Measurements from ENCODE around the gene MVB12B.

MVB12B gene

DNA sequence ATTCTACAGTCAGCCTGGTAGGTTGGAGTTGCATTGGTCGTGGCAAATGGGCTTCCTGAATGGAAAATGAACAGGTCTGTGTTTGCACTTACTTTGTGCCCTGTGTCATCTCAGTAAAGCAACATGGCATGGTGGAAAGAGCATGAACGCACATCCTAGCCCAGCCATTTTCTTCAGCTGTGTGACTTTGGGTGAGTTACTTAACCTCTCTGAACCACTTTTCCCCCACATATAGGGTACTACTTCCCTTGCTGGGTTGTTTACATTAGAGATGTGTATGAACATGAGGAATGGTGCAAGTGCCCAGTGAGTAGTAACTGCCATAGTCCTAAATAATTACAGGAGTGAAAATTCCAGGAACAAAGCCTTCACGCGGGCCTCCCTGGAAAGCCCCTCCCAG, 83.6 kb downstream of the MVB12B start:
- DNase-seq = no peak

DNA sequence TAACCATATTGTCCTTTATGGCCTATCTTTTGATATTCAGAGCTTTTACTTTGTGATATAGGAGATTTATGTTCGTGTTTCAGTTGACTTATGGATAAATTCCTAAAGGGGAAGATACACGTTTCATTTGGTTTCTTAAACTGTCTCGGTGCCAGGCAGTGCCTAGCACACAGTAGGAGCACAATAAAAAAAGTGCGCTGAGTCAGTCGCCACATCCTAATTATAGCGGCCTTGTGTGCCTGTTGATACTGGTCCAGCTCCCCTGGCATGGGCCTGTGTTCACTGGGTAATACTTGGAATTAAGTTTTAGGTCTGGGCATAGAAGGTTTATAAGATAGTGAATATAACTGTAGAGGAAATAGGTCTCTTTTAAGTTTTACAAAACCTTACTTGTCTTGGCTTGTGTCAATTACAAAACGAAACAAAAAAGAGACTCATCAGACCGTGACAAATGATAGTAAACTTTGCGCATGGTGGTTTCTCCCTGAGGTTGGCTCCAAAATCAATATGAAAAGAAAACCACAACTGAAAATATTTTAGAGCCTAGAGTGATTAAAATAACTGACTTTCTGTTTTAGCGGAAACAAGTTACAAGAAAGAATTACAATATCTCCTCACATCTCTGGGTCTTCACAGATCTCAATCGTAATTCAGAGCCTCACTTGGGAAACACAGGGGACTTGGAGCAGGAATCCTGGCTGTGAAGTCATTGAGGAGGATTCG, 84.8 kb downstream of the MVB12B start:
- DNase-seq = no peak

DNA sequence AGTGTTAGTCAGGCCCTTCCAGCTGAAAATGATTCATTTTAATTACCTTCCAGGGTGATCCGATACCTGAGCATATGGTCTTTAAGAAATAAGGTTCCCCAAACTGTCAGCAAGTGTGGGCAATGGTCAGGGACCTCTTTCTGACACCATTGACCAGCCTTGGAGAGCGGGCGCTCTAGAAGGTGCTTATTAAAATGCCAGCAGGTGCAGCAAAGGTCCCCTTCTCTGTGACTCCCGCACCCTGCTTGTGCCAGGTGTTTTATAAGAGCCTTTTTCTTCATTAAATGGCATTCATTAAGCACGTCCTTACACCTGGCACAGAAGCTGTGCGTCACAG, 85.3 kb downstream of the MVB12B start:
- no peak for DNase-seq

DNA sequence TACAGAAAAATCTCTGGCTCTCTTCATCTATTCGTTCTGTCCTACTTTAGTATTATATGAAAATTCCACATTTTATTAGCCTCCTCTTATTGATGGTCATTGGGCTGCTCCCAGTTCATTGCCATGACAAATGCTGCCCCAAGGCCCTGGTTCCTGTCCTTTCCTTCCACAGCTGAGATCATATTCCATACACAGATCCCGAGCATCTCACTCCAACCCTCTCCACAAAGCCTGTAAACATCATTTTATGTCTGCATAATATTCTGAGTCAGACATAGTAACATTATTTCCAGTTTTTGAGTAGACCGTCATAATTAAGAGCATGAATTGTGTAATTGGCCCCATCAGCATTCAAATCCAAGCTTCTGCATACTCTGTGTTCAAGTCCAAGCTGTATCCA, 86.3 kb downstream of the MVB12B start:
- DNase-seq = no peak

DNA sequence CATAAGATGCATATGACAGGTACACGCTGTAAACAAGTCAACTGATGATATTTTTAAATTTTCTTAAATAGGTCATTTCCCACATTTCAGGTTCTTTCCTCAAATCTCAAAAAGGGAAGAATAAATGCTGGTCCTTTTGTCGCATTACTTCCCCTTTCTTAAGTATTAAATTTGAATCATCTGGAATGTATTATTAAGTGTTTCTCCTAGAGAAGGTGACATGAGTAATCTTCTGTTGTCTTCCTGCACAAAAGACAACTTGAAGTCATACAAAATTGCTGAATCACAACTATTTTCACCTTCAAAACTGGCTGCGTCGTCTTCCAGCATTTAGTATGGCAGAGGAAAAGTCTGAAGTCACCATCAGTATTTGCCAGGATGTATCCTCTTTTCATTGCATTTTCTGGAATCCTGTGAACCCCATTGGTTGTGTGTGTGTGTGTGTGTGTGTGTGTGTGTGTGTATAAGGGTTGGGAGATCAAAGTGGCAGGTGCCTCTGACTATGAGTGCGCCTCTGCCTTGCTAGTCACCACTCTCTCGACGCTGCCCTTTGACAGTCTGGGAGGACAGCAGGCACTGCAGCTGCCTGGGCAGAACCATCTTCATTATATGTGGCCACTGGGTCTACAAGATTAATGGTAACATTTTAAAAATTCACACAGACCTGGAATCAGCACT, 86.9 kb downstream of the MVB12B start:
- no peak for DNase-seq

DNA sequence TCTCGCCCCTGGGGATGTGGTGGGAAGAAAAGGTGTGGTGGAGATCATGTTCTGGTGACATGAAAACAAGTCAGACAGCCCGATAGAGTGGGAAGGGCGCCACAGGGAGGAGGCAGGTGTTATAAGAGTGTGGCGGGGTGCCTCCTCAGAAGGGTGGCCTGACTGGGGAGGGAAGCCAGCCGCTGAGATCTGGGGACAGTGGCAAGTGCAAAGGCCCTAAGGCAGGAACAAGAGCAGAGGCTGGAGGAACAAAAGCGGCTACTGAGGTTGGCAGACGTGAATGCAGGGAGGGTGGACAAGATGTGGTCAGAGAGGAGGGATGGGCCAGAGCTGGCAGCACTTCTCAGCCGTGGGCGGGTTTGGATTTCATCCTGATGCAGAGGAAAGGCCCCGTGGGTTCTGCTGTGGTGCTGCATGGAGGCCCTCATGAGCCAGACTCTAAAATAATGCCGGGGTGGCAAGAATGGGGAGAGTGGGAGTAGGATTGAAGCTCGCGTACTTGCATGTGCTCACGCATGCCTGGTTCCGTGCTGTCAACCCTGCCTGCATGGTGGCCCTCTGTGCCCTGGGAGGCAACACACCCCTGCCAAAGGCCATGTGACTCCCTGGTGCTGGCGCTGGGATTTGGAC, 89.2 kb downstream of the MVB12B start:
- DNase-seq = no peak

DNA sequence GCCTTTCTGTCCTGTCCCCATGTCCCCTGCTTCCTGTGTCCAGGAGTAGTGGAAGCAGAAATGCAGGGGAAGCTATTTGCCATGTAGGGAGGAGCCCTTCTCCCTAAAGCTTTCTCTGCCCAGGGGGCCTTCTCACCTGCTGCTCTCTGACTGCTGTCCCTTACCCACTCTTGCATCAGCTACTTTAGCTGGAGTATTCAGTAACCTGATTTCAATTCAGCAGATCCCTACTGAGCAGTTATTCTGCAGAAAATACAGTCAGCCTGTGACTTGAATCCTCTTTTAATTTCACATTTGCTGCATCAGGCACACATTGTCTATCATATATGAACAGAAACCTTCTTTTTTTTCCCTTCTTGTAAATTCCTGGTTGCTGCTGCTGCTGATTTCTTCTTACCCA, 90.4 kb downstream of the MVB12B start:
- DNase-seq = no peak

DNA sequence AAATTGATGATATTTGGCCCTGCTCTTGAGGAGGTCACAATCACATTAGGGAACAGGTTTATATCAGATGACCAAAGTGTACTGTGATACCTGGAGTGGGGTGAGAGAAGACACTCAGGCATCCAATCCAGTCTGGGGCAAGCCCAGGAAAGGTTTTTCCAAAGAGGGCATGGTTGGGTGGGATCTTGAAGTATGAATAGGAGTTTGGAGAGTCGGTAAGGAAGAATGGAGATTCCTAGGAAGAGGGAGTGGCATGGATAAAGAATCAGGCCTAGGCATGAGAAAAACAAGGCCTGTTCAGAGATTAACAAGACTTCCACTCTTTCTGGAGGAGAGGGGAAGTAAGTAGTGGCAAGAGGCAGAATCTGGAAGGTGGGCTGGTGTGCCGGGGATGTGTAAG, 91.1 kb downstream of the MVB12B start:
- no peak for DNase-seq

DNA sequence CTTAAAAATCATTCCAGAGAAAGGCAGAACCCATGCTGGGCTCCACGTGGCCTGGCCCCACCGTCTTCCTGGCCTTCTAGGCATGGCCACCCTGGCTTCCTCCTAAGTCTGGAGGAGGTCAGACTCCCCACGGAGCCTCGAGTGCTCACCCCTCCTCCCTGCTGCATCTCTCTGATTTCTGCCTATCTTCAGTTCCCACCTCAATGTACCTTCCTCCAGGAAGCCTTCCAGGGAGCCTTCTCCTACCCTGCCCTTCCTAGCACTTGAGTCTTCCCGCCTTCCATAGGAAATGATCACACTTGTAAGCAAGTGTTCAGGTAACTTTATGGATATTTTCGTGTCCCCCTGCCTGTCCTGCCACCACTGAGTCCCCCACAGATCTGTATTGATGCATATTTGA, 92.0 kb downstream of the MVB12B start:
- DNase-seq = no peak

DNA sequence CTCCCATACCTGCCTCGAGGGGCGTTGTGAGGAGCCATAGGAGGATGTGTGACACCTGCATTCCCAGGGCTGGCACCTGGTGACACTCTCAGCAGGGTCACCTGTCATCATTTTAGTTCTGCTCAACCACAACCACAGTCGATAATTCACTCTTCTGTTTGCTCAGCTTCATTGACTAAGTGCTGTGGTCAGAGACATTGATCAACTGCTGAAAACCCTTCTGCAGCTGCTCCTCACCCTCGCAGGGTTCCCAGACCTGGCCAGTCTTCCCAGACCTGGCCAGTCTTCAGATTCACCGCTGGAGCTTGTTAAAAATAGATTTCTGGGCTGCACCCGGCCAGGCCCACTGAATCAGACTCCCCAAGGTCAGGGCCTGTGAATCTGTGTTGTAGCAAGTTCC, 92.8 kb downstream of the MVB12B start:
- DNase-seq = no peak

DNA sequence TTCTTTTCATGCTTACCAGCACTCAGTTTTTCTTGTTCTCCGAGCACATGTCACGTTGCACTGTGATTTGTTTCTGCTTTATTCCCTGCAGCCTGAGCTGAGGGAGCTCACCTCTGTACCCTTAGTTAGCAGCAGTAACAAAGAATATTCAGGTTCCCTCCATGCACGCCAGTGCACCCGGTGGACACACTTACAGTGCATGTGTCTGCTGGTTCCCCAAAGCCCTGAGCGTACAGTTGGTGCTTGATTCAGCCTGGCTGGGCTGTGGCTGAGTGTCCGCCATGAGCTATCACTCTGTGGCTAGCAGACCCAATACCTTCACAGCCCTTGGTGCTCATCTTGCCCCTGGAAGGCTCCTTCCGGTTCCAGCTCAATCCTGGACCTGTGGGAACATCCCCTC, 93.5 kb downstream of the MVB12B start:
- DNase-seq = no peak

DNA sequence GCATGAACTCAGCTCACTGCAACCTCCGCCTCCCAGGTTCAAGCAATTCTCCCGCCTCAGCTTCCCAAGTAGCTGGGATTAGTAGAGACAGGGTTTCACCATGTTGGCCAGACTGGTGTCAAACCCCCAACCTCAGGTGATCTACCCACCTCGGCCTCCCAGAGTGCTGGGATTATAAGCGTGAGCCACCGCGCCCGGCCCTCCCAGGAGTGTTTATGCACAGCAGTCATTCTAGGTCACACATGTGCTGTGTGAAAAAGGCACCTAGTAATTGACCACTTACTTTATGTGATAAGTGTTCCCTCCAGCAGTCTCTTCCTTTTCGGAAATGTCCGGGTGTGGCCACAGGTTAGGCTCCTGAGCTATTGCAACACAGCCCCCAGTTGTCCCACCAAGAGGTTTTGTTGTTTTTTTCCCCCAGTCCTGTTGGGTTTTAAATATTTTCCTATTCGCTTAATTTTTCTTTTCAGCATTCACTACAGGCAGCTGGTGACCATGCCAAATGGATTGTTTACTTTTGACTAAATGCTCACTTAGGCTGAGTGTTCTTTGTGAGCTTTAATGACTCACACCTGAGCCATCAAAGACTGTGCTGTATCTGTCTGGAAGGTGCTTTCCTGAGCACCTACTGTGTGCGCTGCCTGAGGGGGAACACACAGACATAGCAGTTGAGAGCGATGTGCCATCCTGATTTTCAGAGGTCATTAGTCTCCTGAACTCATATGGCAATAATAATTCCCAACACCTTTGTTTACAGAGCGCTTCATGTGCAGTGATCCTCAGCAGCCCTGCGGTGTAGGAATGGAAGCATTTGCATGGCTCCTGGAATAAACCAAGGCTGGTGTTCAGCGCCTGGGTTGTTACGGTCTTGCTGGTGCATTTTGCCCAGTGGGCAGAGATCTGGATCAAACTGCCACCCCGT, 94.3 kb downstream of the MVB12B start:
- DNase-seq = no peak

DNA sequence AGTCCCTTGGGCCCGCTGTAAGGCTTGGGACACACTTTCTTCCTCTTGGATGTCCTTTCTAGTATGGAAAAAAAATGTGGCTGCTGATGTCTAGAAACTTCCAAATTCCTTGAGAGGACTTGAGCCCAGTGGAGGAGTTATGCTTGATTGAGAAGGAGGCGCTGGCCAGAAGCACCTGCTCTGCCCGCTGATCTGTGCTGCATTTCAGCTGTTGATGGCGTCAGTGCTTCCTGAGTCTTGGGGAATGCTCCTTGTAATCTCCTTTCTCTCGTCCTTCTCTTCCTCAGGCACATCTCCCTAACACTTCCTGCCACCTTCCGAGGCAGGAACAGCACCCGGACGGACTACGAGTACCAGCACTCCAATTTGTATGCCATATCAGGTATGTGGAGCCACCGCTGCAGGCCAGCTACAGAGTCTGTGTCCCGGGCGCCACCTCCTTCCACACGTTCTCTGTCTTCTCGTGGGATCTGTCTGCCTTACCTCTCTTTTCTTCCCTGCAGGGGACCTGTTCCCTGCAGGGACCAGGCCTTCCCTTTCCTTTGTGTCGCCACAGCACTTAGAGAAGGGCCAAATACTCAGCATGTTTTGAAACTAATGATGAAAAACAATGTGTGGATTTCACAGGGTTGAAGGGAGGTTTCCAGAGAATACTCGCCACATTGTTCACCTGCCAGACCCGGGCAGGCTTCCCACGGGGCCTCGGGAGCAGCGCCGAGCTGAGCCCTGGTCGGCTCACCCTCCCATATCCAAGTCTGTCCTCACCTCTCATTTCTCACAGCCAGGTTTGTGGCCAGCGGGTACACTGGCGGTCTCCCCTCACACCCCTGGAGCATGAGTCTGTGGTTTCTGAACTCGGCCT, 95.2 kb downstream of the MVB12B start:
- no peak for DNase-seq

DNA sequence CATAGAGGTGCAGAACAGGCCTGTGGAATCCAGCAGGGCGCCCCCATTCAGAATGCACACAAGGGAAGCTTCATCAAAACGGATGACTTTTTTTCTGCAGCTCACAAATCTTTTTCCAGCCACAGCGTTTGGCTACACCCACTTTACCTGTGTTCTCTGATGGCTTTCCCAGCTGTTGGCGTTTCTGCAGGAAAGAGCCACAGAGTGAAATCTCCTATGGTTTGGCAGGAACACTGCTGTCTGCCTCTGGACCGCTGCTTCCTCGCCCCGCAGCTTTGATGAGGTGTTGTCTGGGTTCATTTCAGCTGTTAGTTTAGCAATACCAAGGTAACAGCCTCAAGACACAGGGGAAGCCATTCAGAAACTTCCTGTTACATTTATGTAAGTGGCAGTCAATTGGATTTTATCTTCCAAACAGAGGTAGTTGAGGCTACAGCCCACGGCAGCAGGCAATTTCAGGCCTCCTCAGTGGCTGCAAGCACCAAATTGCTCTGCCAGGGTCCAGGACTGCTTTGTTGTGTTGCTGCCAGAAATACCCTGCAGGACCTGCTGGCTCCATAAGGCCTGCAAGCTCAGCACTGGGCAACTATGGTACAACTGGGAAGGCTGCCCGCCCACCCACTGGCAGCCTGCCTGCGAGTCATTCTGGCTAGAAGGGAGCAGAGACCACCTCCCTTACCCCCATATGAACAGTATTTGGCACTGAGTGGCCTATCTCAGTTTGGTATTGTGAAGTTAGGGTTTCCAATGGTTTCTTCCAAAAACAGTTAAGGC, 96.7 kb downstream of the MVB12B start:
- no peak for DNase-seq

DNA sequence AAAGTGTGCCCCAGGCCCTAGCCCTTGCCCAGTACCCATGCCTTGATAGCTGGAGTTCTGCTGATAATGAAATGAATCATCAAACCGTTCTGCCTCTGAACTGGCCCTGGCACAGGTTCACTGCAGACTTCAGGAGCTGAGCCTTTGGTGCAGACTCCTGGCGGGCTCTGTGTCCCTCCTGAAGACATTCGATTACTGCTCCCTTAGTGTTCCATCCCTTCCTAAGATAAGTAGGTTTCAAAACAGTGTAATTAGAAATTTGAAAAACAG, 97.2 kb downstream of the MVB12B start:
- no peak for DNase-seq

DNA sequence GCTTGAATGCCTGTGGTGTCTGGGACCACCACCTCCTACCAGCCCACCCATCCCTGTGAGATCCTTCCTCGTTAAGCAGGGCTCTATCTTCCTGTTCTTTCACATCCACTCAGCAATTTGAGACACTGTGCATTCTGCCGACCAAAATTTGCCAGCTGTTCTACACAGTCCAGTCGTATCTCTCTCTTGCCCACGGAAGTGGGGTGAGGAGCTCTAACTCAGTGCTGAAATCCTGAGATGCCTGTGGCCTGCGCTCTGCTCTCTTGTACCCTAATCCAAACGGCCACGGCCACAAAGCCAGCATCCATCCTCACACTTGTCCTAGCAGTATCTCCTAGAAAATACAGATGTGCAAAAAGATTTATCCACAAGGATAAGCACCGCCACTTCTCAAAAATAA, 97.9 kb downstream of the MVB12B start:
- DNase-seq = no peak

DNA sequence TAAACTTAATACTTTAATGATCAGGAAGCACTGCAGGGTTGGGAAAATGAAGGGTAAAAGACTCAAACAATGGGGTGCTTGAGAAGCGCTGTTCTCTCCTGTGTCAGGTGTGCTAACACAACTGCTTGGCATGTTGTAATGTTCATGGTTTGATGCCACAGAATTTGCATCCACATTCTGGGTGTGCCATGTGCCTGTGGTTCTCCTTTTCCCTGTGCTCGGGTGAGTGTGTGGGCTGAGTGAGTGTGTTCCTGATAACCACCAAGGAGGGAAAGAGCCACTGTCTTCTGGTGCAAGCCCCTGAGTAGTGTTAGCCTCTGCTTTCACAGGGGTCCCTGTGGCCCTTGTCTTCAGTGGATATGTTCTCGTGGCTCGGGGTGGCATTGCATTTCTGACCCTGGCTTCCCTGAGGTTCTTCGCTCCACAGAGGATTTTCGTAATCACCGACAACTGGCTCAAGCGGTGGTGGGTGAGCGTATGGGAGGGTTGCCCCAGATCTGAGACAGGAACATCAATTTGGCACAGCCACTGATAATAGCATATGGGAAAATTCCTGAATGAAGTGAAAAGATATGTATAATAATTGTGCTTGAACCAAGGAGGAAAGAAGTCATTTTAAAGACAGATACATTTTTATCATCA, 102.0 kb downstream of the MVB12B start:
- DNase-seq = no peak

DNA sequence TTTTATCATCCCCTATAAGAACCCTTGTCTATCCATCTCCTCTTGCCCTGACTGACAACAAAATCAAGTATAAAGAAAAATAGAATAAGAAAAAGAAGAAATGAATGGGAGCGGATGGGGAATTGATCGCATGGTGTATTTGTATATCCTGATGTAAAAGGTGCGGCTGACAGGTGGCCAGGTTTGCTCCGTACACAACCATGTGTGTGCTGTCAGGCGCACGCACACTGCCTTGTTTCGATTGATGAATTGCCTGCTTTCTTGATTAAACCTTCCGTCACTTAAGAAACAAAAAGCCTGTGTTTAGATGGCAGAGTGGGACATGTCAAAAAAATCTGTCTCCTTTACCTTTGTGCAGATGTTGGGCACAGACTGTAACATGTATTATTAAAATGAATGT, 102.6 kb downstream of the MVB12B start:
- no peak for DNase-seq

DNA sequence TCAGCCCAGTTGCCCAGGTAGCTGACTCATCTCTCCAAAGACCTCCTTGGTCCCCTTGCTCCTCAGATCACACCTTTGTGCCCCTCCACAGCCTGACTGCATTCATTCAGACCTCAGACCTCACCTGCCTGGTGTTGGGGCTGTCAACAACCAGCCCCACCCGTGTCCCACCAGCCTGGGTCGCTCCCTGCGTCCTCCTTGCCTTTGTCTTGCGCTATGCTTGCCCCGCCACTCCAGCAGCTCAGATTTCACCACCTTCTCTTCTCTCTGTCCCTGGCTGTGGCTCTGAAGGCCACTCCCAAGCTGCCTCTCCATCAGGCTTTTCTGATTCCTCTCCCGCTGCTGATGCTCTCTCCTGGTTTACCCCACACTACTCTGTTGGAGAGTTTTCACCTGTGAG, 103.5 kb downstream of the MVB12B start:
- no peak for DNase-seq

DNA sequence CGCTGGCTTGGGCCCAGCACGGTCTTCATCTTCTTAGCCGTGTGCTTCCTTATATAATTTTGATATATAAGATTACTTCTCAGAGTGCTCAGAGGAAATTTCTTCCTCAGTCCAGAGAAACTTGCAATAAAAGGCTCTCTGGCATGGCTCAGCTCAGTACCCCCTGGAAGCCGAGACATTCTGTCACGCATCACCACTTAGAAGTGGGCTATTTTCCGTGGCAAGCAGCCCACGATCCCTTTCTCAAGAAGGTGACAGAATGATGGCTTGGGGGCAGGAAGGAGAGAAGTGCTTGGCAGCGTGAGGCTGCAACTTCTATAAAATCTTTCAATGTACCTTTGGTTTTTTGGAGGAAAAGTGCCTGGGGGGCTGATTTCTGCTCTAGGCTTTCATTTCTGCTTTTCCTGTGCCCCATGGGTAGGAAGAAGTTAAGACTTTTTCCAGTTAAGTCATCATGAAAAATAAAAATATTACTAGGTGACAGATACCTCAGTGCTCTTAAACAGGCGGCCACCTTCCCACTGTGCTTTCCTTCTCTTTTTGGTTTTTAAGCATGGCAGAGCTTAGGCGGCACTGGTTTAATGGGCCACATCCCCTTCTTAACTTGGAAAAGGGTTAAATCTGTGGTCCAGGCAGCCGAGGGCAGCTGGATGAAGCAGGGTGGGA, 104.6 kb downstream of the MVB12B start:
- no peak for DNase-seq

DNA sequence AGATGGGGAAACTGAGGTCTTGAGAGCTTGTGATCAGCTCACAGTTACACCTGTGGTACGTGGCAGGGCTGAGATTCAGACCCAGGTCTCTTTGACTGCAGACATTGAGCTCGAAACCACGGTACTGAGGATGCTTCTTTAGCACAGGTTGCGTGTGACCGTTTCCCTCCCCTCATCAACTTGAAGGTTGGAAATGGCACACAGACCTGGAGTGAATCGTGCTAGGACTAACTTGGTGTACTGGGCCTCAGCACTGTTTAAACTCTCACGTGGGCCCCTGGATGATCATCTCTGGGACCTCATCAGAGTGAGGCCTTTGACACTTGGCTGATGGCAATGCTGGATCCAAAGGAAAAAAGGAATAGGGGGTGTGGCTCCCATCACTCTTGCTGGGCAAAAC, 106.0 kb downstream of the MVB12B start:
- no peak for DNase-seq
